ENCODE measurements around the gene NRP2. TPM values are rescaled to one million over a fixed set of nuclear protein-coding genes. Genes with fewer than 3 reads are reported as not detected.

NRP2 gene
- polyA plus RNA-seq, 2 of the 4 experiments (the other 2 are of a cell fraction), result 144 to 159 TPM

GRCh38 chr2:205686783-205687640 lies 4.7 kb downstream of the NRP2 start:
- no peak for ATAC-seq
- Histone ChIP-seq H3K9me3 (no peaks in the 10 kb centered on the region), H3K4me3 (no peak overlapping the region; the same call in 2 of the 3 replicates), H3K4me1 (peaks cover 67% of the 10 kb centered on the region), H3K4me2 (peak overlapping the region; percentile 88), H3K27ac (peak overlapping the region; percentile 8 to 98; a peak in 4 of 6 replicates)
- ChIA-PET POLR2A (interaction anchor here (1.6 kb wide), 1 partner anchor 9 kb away, joined by 4 read pairs; no protein-coding TSS in a partner anchor), CTCF (interaction anchor here (1.0 to 1.6 kb wide), 4 partner anchors 9 to 239 kb away, joined by 3 to 7 read pairs (median 4); no protein-coding TSS in a partner anchor)
- FAIRE-seq, result no peak
- 93% methylated on average over 28 of the region's 28 CpGs for WGBS (ENCODE audit: missing lambda C conversion rate)
- DNase-seq (ENCODE audit: low read depth in 1 of 2, low spot score in 1 of 2), result no peak
- TF ChIP-seq HMGXB4 (CRISPR knock-in tag; IDR thresholded peaks at IDR 0.05; ENCODE audit: borderline replicate concordance) (no peak), MAFK (IDR thresholded peaks at IDR 0.05; ENCODE audit: partially characterized antibody) (no peak), HOXA7 (CRISPR knock-in tag; IDR thresholded peaks at IDR 0.05) (no peak), SMC3 (IDR thresholded peaks at IDR 0.05) (no peak), HOXB5 (CRISPR knock-in tag; IDR thresholded peaks at IDR 0.05) (no peak), FOXS1 (CRISPR knock-in tag; IDR thresholded peaks at IDR 0.05) (no peak)

GRCh38 chr2:205687641-205687956 lies 5.3 kb downstream of the NRP2 start:
- H3K9me3 ChIP-seq, result no peaks in the 10 kb centered on the region
- FAIRE-seq (no peak), DNase-seq (ENCODE audit: low read depth in 1 of 2, low spot score in 1 of 2) (no peak), ATAC-seq (no peak)
- 77% methylated on average over 3 of the region's 3 CpGs for WGBS (ENCODE audit: missing lambda C conversion rate)
- peak overlapping the region; percentile 88 for H3K4me2 ChIP-seq
- H3K4me1 ChIP-seq, result peaks cover 73% of the 10 kb centered on the region
- no peak for TF ChIP-seq CHD4 (IDR thresholded peaks at IDR 0.05; ENCODE audit: borderline replicate concordance)
- no peak for TF ChIP-seq FOSL2 (IDR thresholded peaks at IDR 0.05)
- TF ChIP-seq FOSL2 (CRISPR knock-in tag; IDR thresholded peaks at IDR 0.05), result no peak
- TF ChIP-seq CEBPB (IDR thresholded peaks at IDR 0.05), result no peak
- no peak for TF ChIP-seq HEYL (CRISPR knock-in tag; IDR thresholded peaks at IDR 0.05)
- no peak for TF ChIP-seq MAX (IDR thresholded peaks at IDR 0.05)
- no peak for TF ChIP-seq POLR2AphosphoS2 (conservative IDR thresholded peaks at IDR 0.05; ENCODE audit: low read length)
- TF ChIP-seq ATOH8 (CRISPR knock-in tag; IDR thresholded peaks at IDR 0.05; ENCODE audit: low read depth), result no peak
- no peak for TF ChIP-seq HES2 (IDR thresholded peaks at IDR 0.05)
- no peak for TF ChIP-seq JUN (IDR thresholded peaks at IDR 0.05)
- no peak for TF ChIP-seq MAZ (IDR thresholded peaks at IDR 0.05; ENCODE audit: borderline replicate concordance, low read depth, low read length)
- TF ChIP-seq HDAC2 (IDR thresholded peaks at IDR 0.05), result no peak
- no peak for TF ChIP-seq FOXS1 (CRISPR knock-in tag; IDR thresholded peaks at IDR 0.05)
- TF ChIP-seq MAFK (IDR thresholded peaks at IDR 0.05; ENCODE audit: partially characterized antibody), result no peak
- no peak for TF ChIP-seq ELK1 (IDR thresholded peaks at IDR 0.05; ENCODE audit: low read depth, low read length)
- no peak for TF ChIP-seq MYC (IDR thresholded peaks at IDR 0.05; ENCODE audit: borderline replicate concordance, low read length)
- TF ChIP-seq ESRRA (IDR thresholded peaks at IDR 0.05; ENCODE audit: borderline replicate concordance, low read length), result no peak
- TF ChIP-seq ZSCAN20 (CRISPR knock-in tag; IDR thresholded peaks at IDR 0.05), result no peak
- TF ChIP-seq HOXB13 (CRISPR knock-in tag; IDR thresholded peaks at IDR 0.05; ENCODE audit: low read depth), result no peak
- no peak for TF ChIP-seq CHD2 (IDR thresholded peaks at IDR 0.05; ENCODE audit: low read length, partially characterized antibody)
- no peak overlapping the region for H3K4me3 ChIP-seq
- POLR2A ChIA-PET, result no interaction called here
- peak overlapping the region; percentile 8 to 98; a peak in 4 of 6 replicates for H3K27ac ChIP-seq
- CTCF ChIA-PET, result interaction anchor here (1.0 to 2.5 kb wide), 5 partner anchors 9 to 238 kb away, joined by 3 to 7 read pairs (median 5); no protein-coding TSS in a partner anchor

All from A549 (cell line).